ENCODE measurements around the gene RAMP1.

RAMP1 gene

GRCh38 chr2:237894396-237894979, 35.1 kb downstream of the RAMP1 start:
- no peak overlapping the region for H3K4me3 ChIP-seq (ENCODE audit: low read depth, low read length)

- H3K4me3 ChIP-seq (ENCODE audit: low read depth, low read length) = no peak overlapping the region
Measured at GRCh38 chr2:237894986-237895543, 35.6 kb downstream of the RAMP1 start.

- H3K4me3 ChIP-seq (ENCODE audit: low read depth, low read length) = no peak overlapping the region
Measured at GRCh38 chr2:237895544-237896506, 36.4 kb downstream of the RAMP1 start.

- no peak overlapping the region for H3K4me3 ChIP-seq (ENCODE audit: low read depth, low read length)
Measured at GRCh38 chr2:237896507-237896892, 37.1 kb downstream of the RAMP1 start.

GRCh38 chr2:237896956-237897355, 37.5 kb downstream of the RAMP1 start:
- no peak overlapping the region for H3K4me3 ChIP-seq (ENCODE audit: low read depth, low read length)

- no peak overlapping the region for H3K4me3 ChIP-seq (ENCODE audit: low read depth, low read length)
Measured at GRCh38 chr2:237898057-237898414, 38.6 kb downstream of the RAMP1 start.

- no peak overlapping the region for H3K4me3 ChIP-seq (ENCODE audit: low read depth, low read length)
Measured at GRCh38 chr2:237900891-237901831, 41.7 kb downstream of the RAMP1 start.

GRCh38 chr2:237901932-237902850, 42.8 kb downstream of the RAMP1 start:
- H3K4me3 ChIP-seq (ENCODE audit: low read depth, low read length) = no peak overlapping the region

- H3K4me3 ChIP-seq (ENCODE audit: low read depth, low read length) = no peak overlapping the region
Measured at GRCh38 chr2:237904831-237905599, 45.6 kb downstream of the RAMP1 start.

- no peak overlapping the region for H3K4me3 ChIP-seq (ENCODE audit: low read depth, low read length)
Measured at GRCh38 chr2:237907144-237907543, 47.7 kb downstream of the RAMP1 start.

GRCh38 chr2:237909075-237909695, 49.8 kb downstream of the RAMP1 start:
- H3K4me3 ChIP-seq (ENCODE audit: low read depth, low read length) = no peak overlapping the region

- no peak overlapping the region for H3K4me3 ChIP-seq (ENCODE audit: low read depth, low read length)
Measured at GRCh38 chr2:237909801-237910475, 50.5 kb downstream of the RAMP1 start.

- no peak overlapping the region for H3K4me3 ChIP-seq (ENCODE audit: low read depth, low read length)
Measured at GRCh38 chr2:237910576-237911362, 51.3 kb downstream of the RAMP1 start.

GRCh38 chr2:237911363-237912017, 52.1 kb downstream of the RAMP1 start:
- H3K4me3 ChIP-seq (ENCODE audit: low read depth, low read length) = no peak overlapping the region

- H3K4me3 ChIP-seq (ENCODE audit: low read depth, low read length) = no peak overlapping the region
Measured at GRCh38 chr2:237912271-237913192, 53.1 kb downstream of the RAMP1 start.

Data from iPS-11a (cell line).